ENCODE data around the gene TMEM131L. TPM values are rescaled to one million over a fixed set of nuclear protein-coding genes. Genes with fewer than 3 reads are reported as not detected.

TMEM131L gene
- total RNA-seq, 1 donor from 2014 or later: 28.1 TPM

DNA sequence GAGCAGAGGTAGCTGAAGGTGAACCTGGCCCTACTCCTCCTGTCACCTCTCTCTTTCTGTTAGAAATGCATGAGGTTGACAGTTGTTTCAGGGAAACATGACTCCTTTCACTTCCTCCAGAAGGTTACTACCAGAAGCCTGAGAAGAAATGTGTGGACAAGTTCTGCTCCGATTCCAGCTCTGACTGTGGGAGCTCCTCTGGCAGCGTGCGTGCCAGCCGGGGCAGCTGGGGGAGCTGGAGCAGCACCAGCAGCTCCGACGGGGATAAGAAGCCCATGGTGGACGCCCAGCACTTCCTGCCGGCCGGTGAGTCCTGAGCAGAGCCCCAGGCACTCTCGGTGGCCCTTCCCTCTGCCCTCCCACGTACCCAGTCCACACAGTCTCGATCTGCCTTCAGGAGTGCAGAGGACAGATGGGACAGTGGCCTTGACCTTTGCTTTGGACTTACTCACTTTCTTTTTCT is 156.6 kb downstream of the TMEM131L start:
- no peaks in the 10 kb centered on the region for H3K27me3 Mint-ChIP-seq (ENCODE audit: low read depth)
- peak overlapping the region; percentile 64 for H3K27ac Mint-ChIP-seq
- DNase-seq (ENCODE audit: low spot score): no peak
- intact Hi-C loops (cut with micrococcal nuclease): no loop called here
- no peaks in the 10 kb centered on the region for H3K9me3 Mint-ChIP-seq
- H3K4me1 Mint-ChIP-seq (ENCODE audit: low read depth): peaks cover 7% of the 10 kb centered on the region
- H3K36me3 Mint-ChIP-seq (ENCODE audit: low read depth): peaks cover 68% of the 10 kb centered on the region
- H3K4me3 Mint-ChIP-seq (ENCODE audit: low read depth): no peak overlapping the region

DNA sequence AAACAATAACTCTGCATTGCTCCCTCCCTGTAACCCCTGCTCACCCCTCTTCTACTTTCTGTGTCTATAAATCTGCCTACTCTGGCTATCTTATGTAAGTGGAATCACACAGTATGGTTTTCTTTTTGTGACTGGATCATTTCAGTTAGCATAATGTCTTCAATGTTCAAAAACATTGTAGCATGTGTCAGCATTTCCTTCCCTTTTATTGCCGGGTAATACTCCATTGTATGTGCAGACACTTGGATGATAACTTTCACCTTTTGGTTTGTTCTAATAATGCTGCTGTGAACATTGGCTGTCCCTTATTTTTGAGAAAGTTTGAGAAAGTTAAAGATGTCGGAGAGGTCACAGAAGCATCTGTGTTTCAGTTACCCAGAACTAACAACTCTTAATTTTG is 157.3 kb downstream of the TMEM131L start:
- Mint-ChIP-seq H3K27ac (peak overlapping the region; percentile 64), H3K4me1 (ENCODE audit: low read depth) (peaks cover 7% of the 10 kb centered on the region), H3K36me3 (ENCODE audit: low read depth) (peaks cover 67% of the 10 kb centered on the region), H3K4me3 (ENCODE audit: low read depth) (no peak overlapping the region), H3K9me3 (no peaks in the 10 kb centered on the region), H3K27me3 (ENCODE audit: low read depth) (no peaks in the 10 kb centered on the region)
- DNase-seq (ENCODE audit: low spot score): no peak
- intact Hi-C loops (cut with micrococcal nuclease): no loop called here

DNA sequence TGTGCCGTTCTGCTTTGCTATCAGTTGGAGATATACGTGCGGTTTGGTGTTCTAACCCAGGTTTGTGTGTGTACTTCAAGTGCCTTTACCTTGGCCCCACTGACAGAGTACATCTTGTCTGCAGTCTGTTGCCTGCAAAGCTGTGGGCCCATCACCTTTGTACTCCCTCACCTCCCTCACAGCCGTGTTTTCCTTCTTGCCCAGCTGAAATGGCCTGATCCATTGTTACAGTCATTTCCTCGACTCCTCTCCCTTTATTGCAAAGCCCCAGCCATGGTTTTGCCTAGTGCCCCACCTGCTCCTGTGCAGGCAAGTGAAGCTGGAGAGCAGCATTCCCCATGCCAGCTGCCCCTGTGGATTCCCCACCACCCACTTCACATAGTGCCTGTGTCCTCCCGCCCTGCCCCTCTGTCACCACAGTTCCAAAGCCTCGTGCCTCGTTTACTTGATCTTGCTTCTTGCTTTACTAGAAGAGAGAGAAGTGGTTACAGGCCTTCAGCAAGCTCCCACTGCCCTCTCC is 162.7 kb downstream of the TMEM131L start:
- no peaks in the 10 kb centered on the region for H3K4me1 Mint-ChIP-seq (ENCODE audit: low read depth)
- DNase-seq (ENCODE audit: low spot score): no peak
- H3K9me3 Mint-ChIP-seq: no peaks in the 10 kb centered on the region
- H3K27ac Mint-ChIP-seq: no peak overlapping the region
- intact Hi-C loops (cut with micrococcal nuclease): no loop called here
- H3K4me3 Mint-ChIP-seq (ENCODE audit: low read depth): no peak overlapping the region
- H3K36me3 Mint-ChIP-seq (ENCODE audit: low read depth): peaks cover 67% of the 10 kb centered on the region
- no peaks in the 10 kb centered on the region for H3K27me3 Mint-ChIP-seq (ENCODE audit: low read depth)

DNA sequence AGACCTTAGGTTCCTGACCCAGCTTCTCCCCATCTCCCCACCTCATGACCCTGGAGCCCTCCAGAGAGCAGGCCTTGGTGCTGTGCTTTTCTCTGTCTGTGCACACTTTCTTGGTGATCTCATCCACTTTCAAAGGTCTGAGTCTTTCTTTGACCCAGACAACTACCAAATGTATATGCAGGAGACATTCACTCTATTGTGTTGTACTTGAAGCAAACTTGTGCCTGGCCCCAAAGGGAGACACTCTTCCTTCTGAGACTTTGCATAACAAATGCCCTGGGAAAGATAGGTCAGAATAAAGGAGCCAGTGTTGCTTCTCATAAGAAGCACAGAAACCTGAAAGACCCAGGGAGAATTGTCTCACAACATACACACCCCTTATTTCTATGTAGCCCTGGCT is 163.6 kb downstream of the TMEM131L start:
- DNase-seq (ENCODE audit: low spot score): no peak
- H3K36me3 Mint-ChIP-seq (ENCODE audit: low read depth): peaks cover 71% of the 10 kb centered on the region
- no peaks in the 10 kb centered on the region for H3K9me3 Mint-ChIP-seq
- no peaks in the 10 kb centered on the region for H3K4me1 Mint-ChIP-seq (ENCODE audit: low read depth)
- no peaks in the 10 kb centered on the region for H3K27me3 Mint-ChIP-seq (ENCODE audit: low read depth)
- H3K27ac Mint-ChIP-seq: no peak overlapping the region
- intact Hi-C loops (cut with micrococcal nuclease): no loop called here
- no peak overlapping the region for H3K4me3 Mint-ChIP-seq (ENCODE audit: low read depth)

DNA sequence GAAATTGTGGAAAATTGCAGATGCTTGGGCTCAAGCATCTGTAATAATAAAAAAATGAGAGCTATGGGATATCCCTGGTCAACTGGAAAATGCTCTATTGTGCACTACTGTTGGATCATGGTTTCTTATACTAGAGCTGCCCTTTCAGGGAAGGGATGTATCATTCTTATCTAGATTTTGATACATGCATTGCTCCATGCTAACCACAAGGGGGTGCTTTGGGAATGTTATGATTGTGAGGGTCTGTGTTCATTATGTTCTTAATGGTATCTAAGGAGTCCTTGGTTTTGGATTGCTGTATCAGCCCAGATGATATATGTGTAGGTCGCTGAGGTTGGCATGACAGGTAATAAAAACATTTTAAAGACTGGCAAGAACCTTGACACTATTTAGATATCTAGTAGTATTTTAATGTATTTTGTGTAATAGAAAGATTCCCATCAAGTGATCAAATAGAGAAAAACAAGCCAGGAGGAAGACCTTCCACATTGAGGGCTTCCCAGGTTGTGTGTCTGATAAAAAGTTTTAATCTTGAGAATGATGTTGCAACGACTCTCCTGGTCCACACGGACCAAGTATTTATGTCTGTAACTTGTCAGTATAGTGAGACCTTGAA is 168.7 kb downstream of the TMEM131L start:
- Mint-ChIP-seq H3K36me3 (ENCODE audit: low read depth) (peaks cover 53% of the 10 kb centered on the region), H3K27ac (no peak overlapping the region), H3K9me3 (no peaks in the 10 kb centered on the region), H3K4me3 (ENCODE audit: low read depth) (no peak overlapping the region), H3K27me3 (ENCODE audit: low read depth) (no peaks in the 10 kb centered on the region), H3K4me1 (ENCODE audit: low read depth) (no peaks in the 10 kb centered on the region)
- intact Hi-C loops (cut with micrococcal nuclease): no loop called here
- DNase-seq (ENCODE audit: low spot score): no peak

DNA sequence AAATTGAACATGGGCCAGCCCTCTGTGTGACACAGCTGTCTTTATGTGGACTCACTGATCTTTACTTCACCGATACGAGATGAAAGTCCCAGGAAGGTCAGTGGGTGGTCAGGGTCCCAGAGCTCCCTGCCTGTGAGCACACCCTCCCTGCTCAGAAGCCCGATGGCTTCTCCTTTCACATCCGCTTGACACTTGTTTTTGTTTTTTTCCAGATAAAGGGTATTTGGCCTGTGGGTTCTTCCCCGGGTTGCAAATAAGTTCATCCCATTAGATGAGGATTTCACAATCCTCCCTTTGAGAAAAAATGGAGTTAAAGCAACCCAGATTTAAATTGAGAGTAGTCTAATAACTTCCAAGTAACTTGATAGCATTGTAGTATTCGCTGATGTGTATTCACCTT is 169.7 kb downstream of the TMEM131L start:
- intact Hi-C loops (cut with micrococcal nuclease): no loop called here
- no peak for DNase-seq (ENCODE audit: low spot score)
- Mint-ChIP-seq H3K27ac (no peak overlapping the region), H3K4me3 (ENCODE audit: low read depth) (no peak overlapping the region), H3K36me3 (ENCODE audit: low read depth) (peaks cover 43% of the 10 kb centered on the region), H3K27me3 (ENCODE audit: low read depth) (no peaks in the 10 kb centered on the region), H3K9me3 (no peaks in the 10 kb centered on the region), H3K4me1 (ENCODE audit: low read depth) (no peaks in the 10 kb centered on the region)

DNA sequence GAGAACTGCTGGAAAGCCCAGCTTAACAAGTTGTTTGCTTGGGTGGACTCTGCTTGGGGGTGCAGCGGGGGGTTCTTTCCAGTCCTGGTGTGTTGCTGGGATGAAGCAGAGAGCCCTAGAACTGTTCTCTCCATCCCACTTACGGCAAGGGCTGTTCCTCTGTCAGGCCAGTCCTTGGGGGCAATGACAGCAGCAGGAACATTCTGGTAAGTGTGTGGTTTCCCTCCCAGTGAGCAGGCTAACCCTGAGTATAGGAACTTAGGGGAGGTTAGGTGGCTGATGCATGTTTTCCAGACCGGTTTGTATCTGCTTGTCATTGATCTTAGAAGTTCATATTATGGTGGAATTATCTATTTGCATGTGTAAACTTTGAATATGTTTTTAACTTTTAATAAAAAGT is 171.0 kb downstream of the TMEM131L start:
- H3K9me3 Mint-ChIP-seq: no peaks in the 10 kb centered on the region
- intact Hi-C loops (cut with micrococcal nuclease): no loop called here
- peaks cover 8% of the 10 kb centered on the region for H3K4me1 Mint-ChIP-seq (ENCODE audit: low read depth)
- H3K27ac Mint-ChIP-seq: no peak overlapping the region
- H3K4me3 Mint-ChIP-seq (ENCODE audit: low read depth): no peak overlapping the region
- peaks cover 36% of the 10 kb centered on the region for H3K36me3 Mint-ChIP-seq (ENCODE audit: low read depth)
- no peaks in the 10 kb centered on the region for H3K27me3 Mint-ChIP-seq (ENCODE audit: low read depth)
- no peak for DNase-seq (ENCODE audit: low spot score)

DNA sequence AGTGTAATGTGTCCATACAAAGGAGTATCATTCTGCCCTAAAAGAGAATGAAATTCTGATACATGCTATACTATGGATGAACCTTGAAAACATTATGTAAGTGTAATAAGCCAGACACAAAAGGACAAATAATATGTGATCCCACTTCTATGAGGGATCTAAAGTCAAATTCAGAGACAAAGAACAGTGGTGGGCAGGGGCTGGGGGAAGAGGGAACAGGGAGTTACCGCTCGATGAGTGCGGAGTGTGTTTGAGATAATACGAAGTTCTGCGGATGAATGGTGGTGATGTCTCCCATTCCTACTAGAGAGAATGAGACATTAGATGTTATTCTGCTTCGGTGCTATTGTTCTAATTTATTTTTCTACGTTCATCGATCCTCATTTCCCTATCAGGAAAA is 171.9 kb downstream of the TMEM131L start:
- Mint-ChIP-seq H3K4me3 (ENCODE audit: low read depth) (no peak overlapping the region), H3K27me3 (ENCODE audit: low read depth) (no peaks in the 10 kb centered on the region), H3K4me1 (ENCODE audit: low read depth) (peaks cover 8% of the 10 kb centered on the region), H3K36me3 (ENCODE audit: low read depth) (peaks cover 29% of the 10 kb centered on the region), H3K9me3 (no peaks in the 10 kb centered on the region), H3K27ac (no peak overlapping the region)
- no peak for DNase-seq (ENCODE audit: low spot score)
- intact Hi-C loops (cut with micrococcal nuclease): no loop called here

DNA sequence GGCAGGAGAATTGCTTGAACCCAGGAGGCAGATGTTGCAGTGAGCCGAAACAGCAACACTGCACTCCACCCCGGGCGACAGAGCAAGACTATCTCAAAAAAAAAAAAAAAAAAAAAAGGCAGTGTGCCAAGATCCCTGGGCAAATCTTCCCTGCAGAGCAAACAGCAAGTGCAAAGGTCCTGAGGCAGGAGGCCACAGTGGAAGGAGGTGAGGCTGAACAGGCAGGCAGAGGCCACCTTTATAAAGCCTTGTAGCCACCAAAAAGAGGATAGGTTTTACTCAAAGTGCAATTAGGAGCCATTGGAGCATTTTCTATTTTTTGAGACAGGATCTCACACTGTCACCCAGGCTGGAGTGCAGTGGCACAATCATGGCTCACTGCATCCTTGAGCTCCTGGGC is 172.8 kb downstream of the TMEM131L start:
- no peaks in the 10 kb centered on the region for H3K9me3 Mint-ChIP-seq
- H3K4me3 Mint-ChIP-seq (ENCODE audit: low read depth): no peak overlapping the region
- intact Hi-C loops (cut with micrococcal nuclease): no loop called here
- peaks cover 12% of the 10 kb centered on the region for H3K4me1 Mint-ChIP-seq (ENCODE audit: low read depth)
- peaks cover 26% of the 10 kb centered on the region for H3K36me3 Mint-ChIP-seq (ENCODE audit: low read depth)
- H3K27me3 Mint-ChIP-seq (ENCODE audit: low read depth): no peaks in the 10 kb centered on the region
- no peak for DNase-seq (ENCODE audit: low spot score)
- H3K27ac Mint-ChIP-seq: no peak overlapping the region

DNA sequence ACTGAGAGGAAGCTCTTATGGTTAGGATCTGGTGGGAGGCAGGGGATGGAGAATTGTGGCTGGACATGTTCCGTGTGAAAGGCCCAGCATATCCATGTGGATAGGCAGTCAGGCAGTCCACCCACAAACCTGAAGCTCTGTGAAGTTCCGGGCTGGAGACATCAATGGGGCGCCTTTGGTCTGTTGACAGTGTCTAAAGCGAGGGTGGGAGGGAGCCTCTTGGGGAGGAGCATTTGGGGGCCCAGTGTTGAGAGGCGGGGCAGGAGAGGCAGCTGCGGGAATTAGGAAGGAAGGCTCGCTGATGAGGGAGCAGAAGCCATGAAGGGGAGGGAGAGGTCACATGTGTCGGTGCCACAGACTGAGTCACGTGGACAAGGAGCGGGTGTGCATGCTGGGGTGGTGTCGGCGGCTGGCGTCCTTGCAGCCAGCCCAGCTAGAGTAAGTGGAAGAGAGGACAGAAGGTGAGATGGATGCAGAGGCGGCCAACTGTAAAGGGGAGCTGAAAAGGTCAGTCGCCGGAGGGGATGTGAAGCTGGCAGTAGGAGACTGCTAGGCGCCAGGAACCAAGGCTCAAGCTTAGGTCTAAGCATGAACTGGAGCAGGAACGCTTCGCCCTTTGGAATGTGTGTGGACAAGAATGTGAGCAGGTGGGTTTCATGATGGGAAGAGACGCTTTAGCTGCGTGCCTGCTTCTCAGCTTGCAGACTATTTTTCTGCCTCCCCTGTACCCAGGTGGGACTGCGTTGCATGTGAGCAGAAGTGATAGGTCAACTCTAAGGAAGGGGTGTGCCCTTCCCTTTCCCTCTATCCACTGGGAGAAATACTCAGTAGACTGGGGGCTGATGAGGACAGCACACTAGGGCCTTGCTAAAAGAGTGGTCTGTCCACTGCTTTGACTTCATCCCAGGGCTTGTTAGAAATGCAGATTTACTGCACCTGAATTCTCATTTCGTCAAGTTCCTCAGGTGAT is 174.0 kb downstream of the TMEM131L start:
- Mint-ChIP-seq H3K4me3 (ENCODE audit: low read depth) (no peak overlapping the region), H3K27ac (no peak overlapping the region)
- intact Hi-C loops (cut with micrococcal nuclease): loop anchor here (10.0 kb wide), 1 partner anchor 495 kb away; no protein-coding TSS in a partner anchor

DNA sequence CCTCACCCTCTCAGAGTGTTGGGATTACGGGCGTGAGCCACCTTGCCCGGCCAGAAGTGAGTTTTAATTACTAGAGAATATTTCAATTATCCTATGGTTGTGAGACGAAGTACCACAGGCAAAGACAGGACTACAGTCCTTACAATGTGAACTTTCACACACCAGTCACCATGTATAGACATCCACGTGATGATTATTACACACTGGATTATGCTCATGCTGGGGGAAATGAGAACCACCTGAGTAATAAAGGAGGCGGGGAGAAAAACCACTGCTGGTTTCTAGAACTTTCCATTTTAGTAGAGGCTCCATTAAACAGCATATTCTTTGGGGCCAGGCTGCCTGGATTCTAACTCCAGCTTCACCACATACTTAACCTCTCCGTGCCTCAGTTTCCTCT is 175.4 kb downstream of the TMEM131L start:
- Mint-ChIP-seq H3K4me3 (ENCODE audit: low read depth) (no peak overlapping the region), H3K27ac (no peak overlapping the region), H3K4me1 (ENCODE audit: low read depth) (peaks cover 12% of the 10 kb centered on the region), H3K27me3 (ENCODE audit: low read depth) (no peaks in the 10 kb centered on the region), H3K9me3 (peaks cover 9% of the 10 kb centered on the region), H3K36me3 (ENCODE audit: low read depth) (peaks cover 2% of the 10 kb centered on the region)
- intact Hi-C loops (cut with micrococcal nuclease): loop anchor here (10.0 kb wide), 1 partner anchor 497 kb away; no protein-coding TSS in a partner anchor
- no peak for DNase-seq (ENCODE audit: low spot score)

More for the DNA sequence above, 174.0 kb downstream of the TMEM131L start:
- no peak for DNase-seq (ENCODE audit: low spot score)
- H3K4me1 Mint-ChIP-seq (ENCODE audit: low read depth): peaks cover 12% of the 10 kb centered on the region
- H3K36me3 Mint-ChIP-seq (ENCODE audit: low read depth): peaks cover 16% of the 10 kb centered on the region
- no peaks in the 10 kb centered on the region for H3K27me3 Mint-ChIP-seq (ENCODE audit: low read depth)
- H3K9me3 Mint-ChIP-seq: peaks cover 5% of the 10 kb centered on the region

DNA sequence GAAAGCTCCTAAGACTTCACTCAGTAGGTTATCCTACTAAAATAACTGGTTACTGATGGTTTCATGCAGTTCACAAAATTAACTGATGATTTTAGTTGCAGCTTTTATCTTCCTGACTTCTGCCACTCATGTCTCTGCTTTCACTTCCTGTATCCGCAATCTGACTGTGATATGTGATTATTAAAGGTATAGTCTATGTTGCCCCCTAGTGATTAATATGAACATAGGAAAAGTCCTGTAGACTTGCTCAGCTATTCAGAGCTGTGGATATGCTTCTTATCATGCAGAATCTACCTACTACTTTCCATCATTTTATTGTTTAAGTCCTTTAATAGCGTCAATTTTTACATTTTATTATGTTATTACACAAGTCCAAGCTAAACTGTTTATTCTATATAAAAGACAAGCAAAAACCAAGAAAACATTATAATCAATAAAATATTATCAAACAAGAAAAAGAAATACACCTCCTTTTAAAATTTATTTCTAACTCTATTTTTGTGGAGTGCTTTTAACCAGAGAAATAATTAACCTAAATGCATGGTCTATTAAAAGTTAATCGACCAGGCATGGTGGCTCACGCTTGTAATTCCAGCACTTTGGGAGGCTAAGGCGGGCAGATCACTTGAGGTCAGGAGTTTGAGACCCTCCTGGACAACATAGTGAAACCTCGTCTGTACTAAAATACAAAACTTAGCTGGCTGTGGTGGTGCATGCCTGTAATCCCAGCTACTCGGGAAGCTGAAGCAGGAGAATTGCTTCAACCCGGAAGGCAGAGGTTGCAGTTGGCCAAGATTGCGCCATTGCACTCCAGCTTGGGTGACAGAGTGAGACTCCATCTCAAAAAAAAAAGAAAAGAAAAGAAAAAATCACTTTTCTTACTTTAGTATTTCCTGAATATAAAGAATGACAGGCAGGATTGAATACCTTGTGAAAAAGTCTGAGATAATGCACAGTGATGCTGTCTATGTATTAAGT is 177.5 kb downstream of the TMEM131L start:
- Mint-ChIP-seq H3K27ac (no peak overlapping the region), H3K36me3 (ENCODE audit: low read depth) (no peaks in the 10 kb centered on the region), H3K4me1 (ENCODE audit: low read depth) (peaks cover 20% of the 10 kb centered on the region), H3K9me3 (peaks cover 9% of the 10 kb centered on the region), H3K27me3 (ENCODE audit: low read depth) (no peaks in the 10 kb centered on the region), H3K4me3 (ENCODE audit: low read depth) (no peak overlapping the region)
- intact Hi-C loops (cut with micrococcal nuclease): loop anchor here (2.0 to 10.0 kb wide), 4 partner anchors 107 to 499 kb away; partner anchors contain the start of gene MND1
- no peak for DNase-seq (ENCODE audit: low spot score)
